Testis (tissue), 3 donors: ENCODE data around the gene GNAI2. TPM values are rescaled to one million over a fixed set of nuclear protein-coding genes. Genes with fewer than 3 reads are reported as not detected.

ENCODE experiments used
- DNase-seq: peaks from one replicate; pipeline ENCODE4 v3.0.0-alpha.2; 2019
- H3K27ac ChIP-seq, 2 donors: fragments of 200-600 bp; sonication (generic); one replicate each; pipeline ENCODE4 v1.5.1; 2019
- H3K27me3 ChIP-seq: fragments of 200-600 bp; sonication (generic); one replicate; pipeline ENCODE4 v1.5.1; 2019
- H3K36me3 ChIP-seq: fragments of 200-600 bp; sonication (generic); one replicate; pipeline ENCODE4 v1.5.1; 2017; ENCODE audit warnings: low read depth; ENCODE audit errors: missing control alignments
- H3K4me1 ChIP-seq: fragments of 200-600 bp; sonication (generic); one replicate; pipeline ENCODE4 v1.5.1; 2019
- H3K4me3 ChIP-seq, 2 donors: fragments of 200-600 bp; sonication (generic); one replicate each; pipeline ENCODE4 v1.5.1; 2017 to 2019
- H3K9me3 ChIP-seq: fragments of 200-600 bp; sonication (generic); one replicate; pipeline ENCODE4 v1.5.1; 2017
- POLR2A ChIP-seq: fragments of 450-650 bp; IDR thresholded peaks from one replicate; pipeline ENCODE4 v1.6.1; 2017; ENCODE audit warnings: antibody characterized with exemption, mild to moderate bottlenecking, moderate library complexity
- WGBS, 2 donors: methylation state at CpG; one replicate each; pipeline ENCODE4 v1.1.5; 2018; 5-methylcytosine and 5-hydroxymethylcytosine counted together
- intact Hi-C: fragments of 100-400 bp; cut with DNase I; formaldehyde crosslinking; loops from one replicate; pipeline ENCODE4 v1.15.1; 2023; ENCODE audit warnings: low total_unique reads
- polyA plus RNA-seq: library from polyadenylated mRNA; stranded (reverse); fragments of 350-450 nt; fragmentation: Illumina TruSeq; extraction: RNeasy Lipid Tissue Mini Kit (QIAGEN cat#74804); gene quantifications from one replicate; pipeline ENCODE4 v1.2.3, GENCODE V29; 2014; ENCODE audit warnings: low read depth, low replicate concordance; ENCODE audit not compliant: insufficient read depth
- total RNA-seq, 2 donors: library from RNA; depleted of rRNA; stranded (reverse); fragments of >200 nt; gene quantifications; one replicate each; pipeline ENCODE4 v1.2.3, GENCODE V29; 2016
- TF ChIP-seq, protein P1 (sequence below), 3 experiments: fragments of 450-650 bp in 2 of 3; fragments of 200-600 bp in 1 of 3; sonication (generic) in 1 of 3; IDR thresholded peaks; one replicate each; pipeline ENCODE4 v1.5.1; 2016 to 2019; ENCODE audit warnings: antibody characterized with exemption in 3 of 3, mild to moderate bottlenecking in 2 of 3, moderate library complexity in 1 of 3

The GNAI2 gene
- total and polyA plus RNA-seq, 3 donors from 2014 or later, result 238 to 343 (median 239) TPM

DNA sequence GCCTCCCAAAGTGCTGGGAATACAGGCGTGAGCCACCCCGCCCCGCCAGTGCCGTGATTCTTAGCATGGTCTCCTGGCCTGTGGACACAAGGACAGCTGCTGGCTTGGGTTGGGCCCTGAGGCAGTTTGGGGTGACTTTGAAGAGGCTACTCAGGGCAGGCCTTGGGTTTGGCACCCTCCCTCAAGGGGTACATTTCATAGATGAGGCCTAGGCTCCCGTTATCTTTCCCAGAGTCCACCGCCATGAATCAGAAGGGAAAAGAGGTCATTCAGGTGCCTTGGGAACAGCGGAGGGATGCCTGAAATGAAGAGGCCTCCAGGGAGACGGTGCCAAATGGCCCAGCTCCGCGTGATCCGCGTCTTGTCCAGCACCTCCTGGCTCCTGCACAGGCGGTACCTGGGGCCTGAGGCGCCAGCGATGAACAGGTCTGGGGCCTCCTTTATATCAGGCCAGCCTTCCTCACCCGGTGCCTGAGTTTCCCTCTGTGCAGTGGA lies 9.3 kb downstream of the GNAI2 start:
- Histone ChIP-seq H3K27ac (peak overlapping the region; percentile 76 to 87), H3K4me1 (peaks cover 77% of the 10 kb centered on the region), H3K4me3 (peak overlapping the region; percentile 39 to 58), H3K36me3 (no peaks in the 10 kb centered on the region), H3K27me3 (no peaks in the 10 kb centered on the region), H3K9me3 (no peaks in the 10 kb centered on the region)
- 9 to 41% methylated on average over 4 to 16 of the region's 16 CpGs for WGBS, 2 donors
- TF ChIP-seq, protein P1, sequence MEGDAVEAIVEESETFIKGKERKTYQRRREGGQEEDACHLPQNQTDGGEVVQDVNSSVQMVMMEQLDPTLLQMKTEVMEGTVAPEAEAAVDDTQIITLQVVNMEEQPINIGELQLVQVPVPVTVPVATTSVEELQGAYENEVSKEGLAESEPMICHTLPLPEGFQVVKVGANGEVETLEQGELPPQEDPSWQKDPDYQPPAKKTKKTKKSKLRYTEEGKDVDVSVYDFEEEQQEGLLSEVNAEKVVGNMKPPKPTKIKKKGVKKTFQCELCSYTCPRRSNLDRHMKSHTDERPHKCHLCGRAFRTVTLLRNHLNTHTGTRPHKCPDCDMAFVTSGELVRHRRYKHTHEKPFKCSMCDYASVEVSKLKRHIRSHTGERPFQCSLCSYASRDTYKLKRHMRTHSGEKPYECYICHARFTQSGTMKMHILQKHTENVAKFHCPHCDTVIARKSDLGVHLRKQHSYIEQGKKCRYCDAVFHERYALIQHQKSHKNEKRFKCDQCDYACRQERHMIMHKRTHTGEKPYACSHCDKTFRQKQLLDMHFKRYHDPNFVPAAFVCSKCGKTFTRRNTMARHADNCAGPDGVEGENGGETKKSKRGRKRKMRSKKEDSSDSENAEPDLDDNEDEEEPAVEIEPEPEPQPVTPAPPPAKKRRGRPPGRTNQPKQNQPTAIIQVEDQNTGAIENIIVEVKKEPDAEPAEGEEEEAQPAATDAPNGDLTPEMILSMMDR (IDR thresholded peaks at IDR 0.05), result no peak
- no peak for TF ChIP-seq POLR2A
- intact Hi-C loops, result no loop called here
- no peak for DNase-seq

DNA sequence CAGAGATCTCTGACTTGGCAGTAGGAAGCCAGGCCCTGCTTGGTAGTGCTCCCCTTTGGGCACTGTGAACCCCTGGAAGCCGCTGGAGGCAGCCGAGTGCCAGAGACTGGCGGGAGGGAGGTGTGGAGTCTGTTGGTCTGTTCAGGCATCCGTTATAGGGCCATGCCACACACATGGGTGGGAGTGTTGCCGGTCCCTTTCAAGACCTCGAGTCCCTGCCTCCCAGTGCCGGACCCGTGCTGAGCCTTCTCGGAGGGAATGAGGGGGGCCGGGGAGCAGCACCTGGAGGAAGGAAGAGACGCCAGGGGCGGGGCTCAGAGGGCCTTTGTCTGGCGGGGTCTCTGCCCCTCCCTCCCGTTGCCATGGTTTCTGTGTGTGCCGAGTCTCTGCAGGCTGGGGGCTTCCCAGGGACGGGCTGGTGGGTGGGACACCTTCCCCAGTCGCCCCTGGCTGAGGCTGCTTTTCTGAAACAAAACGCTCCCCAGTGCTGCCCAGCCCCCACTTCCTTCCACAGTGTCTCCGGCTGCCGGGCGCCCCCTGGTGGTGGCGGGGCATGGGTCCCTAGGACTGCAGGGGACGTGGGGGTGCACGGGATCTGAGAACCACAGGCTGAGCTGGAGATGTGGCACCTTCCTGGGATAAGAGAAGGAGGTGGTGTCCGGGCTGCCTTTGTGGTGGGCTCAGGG lies 10.0 kb downstream of the GNAI2 start:
- Histone ChIP-seq H3K4me3 (peak overlapping the region; percentile 39 to 58), H3K4me1 (peaks cover 82% of the 10 kb centered on the region), H3K27me3 (no peaks in the 10 kb centered on the region), H3K36me3 (no peaks in the 10 kb centered on the region), H3K27ac (peak overlapping the region; percentile 76 to 87), H3K9me3 (no peaks in the 10 kb centered on the region)
- intact Hi-C loops, result no loop called here
- TF ChIP-seq POLR2A, result no peak
- TF ChIP-seq, protein P1 (IDR thresholded peaks at IDR 0.05), result peak; percentile 97 to 98 (median 97)
- 3% methylated on average over 12 to 25 of the region's 25 CpGs for WGBS, 2 donors
- peak; percentile 93 for DNase-seq

DNA sequence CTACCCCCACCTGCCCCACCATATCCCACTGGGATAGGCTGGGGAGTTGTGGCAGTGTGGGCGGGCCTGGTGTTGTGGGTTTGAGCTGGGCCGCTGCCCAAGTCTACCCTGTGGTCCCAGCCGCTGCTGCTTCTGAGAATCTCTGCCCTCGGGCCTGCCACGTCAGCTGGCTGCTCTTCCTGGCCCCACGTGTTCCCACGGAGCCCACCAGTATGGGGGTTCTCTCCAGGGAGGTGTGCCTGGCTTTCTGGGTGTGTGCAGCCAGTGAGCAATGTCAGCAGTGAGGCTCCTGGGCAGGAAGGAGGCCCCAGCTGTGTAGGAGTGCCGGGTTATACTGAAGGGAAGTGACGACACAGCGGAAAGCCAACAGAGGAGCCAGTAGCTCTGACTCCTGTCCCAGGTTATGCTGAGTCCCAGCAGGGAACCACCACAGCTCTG lies 10.5 kb downstream of the GNAI2 start:
- H3K9me3 ChIP-seq, result no peaks in the 10 kb centered on the region
- H3K27ac ChIP-seq, result peak overlapping the region; percentile 76 to 87
- TF ChIP-seq POLR2A, result no peak
- TF ChIP-seq, protein P1 (IDR thresholded peaks at IDR 0.05), result peak in 1 of 3 experiments; percentile 43
- WGBS, 2 donors, result 19 to 25% methylated on average over 3 to 10 of the region's 10 CpGs
- no peaks in the 10 kb centered on the region for H3K36me3 ChIP-seq
- H3K4me1 ChIP-seq, result peaks cover 77% of the 10 kb centered on the region
- no peaks in the 10 kb centered on the region for H3K27me3 ChIP-seq
- intact Hi-C loops, result no loop called here
- peak overlapping the region in 1 of 2 donors; percentile 58 for H3K4me3 ChIP-seq
- no peak for DNase-seq

DNA sequence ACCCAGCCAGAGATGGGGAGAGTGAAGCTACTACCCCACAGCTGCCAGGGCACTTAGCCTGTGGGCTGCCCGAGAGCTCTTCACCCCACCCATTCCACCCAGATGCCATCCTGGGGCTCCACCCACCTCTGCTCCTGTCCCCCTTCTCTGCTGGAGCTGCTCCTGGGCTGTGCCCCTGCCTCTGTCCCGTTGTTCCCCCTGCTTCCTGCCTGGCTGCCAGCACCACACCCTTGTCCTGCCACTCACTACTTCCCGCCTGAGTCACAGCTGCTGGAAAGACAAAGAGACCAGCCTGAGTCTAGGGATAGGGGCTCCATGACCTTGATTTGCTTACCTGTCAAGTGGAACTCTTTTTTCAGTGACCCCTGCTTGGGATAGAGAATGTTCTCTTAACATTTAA lies 12.4 kb downstream of the GNAI2 start:
- peak overlapping the region in 1 of 2 donors; percentile 59 for H3K27ac ChIP-seq
- no peak for DNase-seq
- WGBS, 2 donors, result 33 to 43% methylated on average over 2 to 3 of the region's 3 CpGs

More for the DNA sequence above, 12.4 kb downstream of the GNAI2 start:
- no peaks in the 10 kb centered on the region for H3K27me3 ChIP-seq
- peaks cover 62% of the 10 kb centered on the region for H3K4me1 ChIP-seq
- H3K36me3 ChIP-seq, result no peaks in the 10 kb centered on the region
- intact Hi-C loops, result no loop called here
- H3K9me3 ChIP-seq, result no peaks in the 10 kb centered on the region
- TF ChIP-seq, protein P1 (IDR thresholded peaks at IDR 0.05), result no peak
- no peak for TF ChIP-seq POLR2A
- H3K4me3 ChIP-seq, result no peak overlapping the region
